MCF 10A (cell line): ENCODE measurements around the gene TBC1D7. TPM values are rescaled to one million over a fixed set of nuclear protein-coding genes. Genes with fewer than 3 reads are reported as not detected.

ENCODE experiments used
- BruUV-seq: library from RNA; stranded (reverse); fragments of 400-500 nt; replicated peaks from 2 replicates; lab custom pipeline; 2021; lab: Mats Ljungman, UMichigan
- CTCF ChIA-PET: fragments of 300-600 bp; sonication (Branson Sonifier 250); formaldehyde crosslinking; extraction: SDS; loops from one replicate; lab custom pipeline; 2021; ENCODE audit warnings: antibody characterized with exemption, inconsistent platforms; lab: Yijun Ruan, JAX
- POLR2A ChIA-PET: fragments of 300-600, 350-650 bp; sonication (Branson Sonifier 250); formaldehyde crosslinking; extraction: SDS; loops from one replicate; lab custom pipeline; 2020; ENCODE audit warnings: antibody characterized with exemption, inconsistent platforms; lab: Yijun Ruan, JAX
- DNase-seq: peaks from one replicate; pipeline ENCODE4 v3.0.0-alpha.2; 2018; ENCODE audit not compliant: unreplicated experiment
- H3K27ac Mint-ChIP-seq: one replicate; pipeline ENCODE4 v1.8.0; 2022; ENCODE audit warnings: mild to moderate bottlenecking, low read depth, mixed read lengths; ENCODE audit not compliant: unreplicated experiment
- H3K27me3 Mint-ChIP-seq: one replicate; pipeline ENCODE4 v1.8.0; 2022; ENCODE audit warnings: mixed read lengths; ENCODE audit not compliant: insufficient read depth, unreplicated experiment
- H3K36me3 Mint-ChIP-seq: one replicate; pipeline ENCODE4 v1.8.0; 2022; ENCODE audit warnings: mild to moderate bottlenecking, moderate library complexity, mixed read lengths; ENCODE audit not compliant: insufficient read depth, unreplicated experiment
- H3K4me1 Mint-ChIP-seq: one replicate; pipeline ENCODE4 v1.8.0; 2022; ENCODE audit warnings: mixed read lengths; ENCODE audit not compliant: insufficient read depth, unreplicated experiment
- H3K4me3 Mint-ChIP-seq: one replicate; pipeline ENCODE4 v1.8.0; 2022; ENCODE audit warnings: mild to moderate bottlenecking, moderate library complexity, mixed read lengths; ENCODE audit not compliant: unreplicated experiment
- H3K9me3 Mint-ChIP-seq: one replicate; pipeline ENCODE4 v1.8.0; 2022; ENCODE audit warnings: mixed read lengths; ENCODE audit not compliant: unreplicated experiment
- intact Hi-C: fragments of 100-400 bp; cut with micrococcal nuclease; formaldehyde crosslinking; loops from 2 replicates; pipeline ENCODE4 v1.14.1; 2022
- total RNA-seq: library from RNA; stranded (reverse); gene quantifications from 2 replicates; pipeline ENCODE4 v1.2.3, GENCODE V29; 2022
- TF ChIP-seq, protein P1 (sequence below): fragments of 200-600 bp; IDR thresholded peaks from one replicate; pipeline ENCODE4 v1.8.0; 2022; ENCODE audit warnings: antibody characterized with exemption, mild to moderate bottlenecking; ENCODE audit not compliant: unreplicated experiment

TBC1D7 gene
- total RNA-seq, 1 experiment from 2014 or later, result 19.5 TPM

DNA sequence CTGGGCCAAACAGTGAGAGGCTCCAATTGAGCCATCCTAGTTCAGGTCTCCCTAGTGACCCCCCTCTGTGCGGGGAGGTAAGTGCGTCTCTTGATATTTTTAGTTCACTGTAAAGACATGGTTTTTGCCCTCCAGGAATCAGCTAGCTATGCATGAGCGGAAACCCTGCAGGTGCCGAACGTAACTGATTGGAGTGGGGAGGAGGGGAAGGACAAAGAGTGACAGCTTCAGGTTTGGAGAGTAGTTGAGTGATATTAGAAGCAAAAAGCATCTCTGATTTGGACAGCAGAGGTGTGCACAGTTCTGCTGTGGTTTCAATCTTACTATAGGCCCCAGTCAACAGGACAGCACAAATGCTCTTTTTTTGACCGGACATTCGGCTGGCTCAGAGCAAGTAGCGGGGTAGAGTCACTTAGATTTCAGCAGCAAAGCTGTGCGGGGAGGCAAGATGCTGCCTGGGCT lies 31.8 kb downstream of the TBC1D7 start:
- ChIA-PET POLR2A (no interaction called here), CTCF (no interaction called here)
- BruUV-seq, result no TSS peak
- no peak for DNase-seq
- H3K4me1 Mint-ChIP-seq, result no peaks in the 10 kb centered on the region
- H3K9me3 Mint-ChIP-seq, result no peaks in the 10 kb centered on the region
- TF ChIP-seq, protein P1, sequence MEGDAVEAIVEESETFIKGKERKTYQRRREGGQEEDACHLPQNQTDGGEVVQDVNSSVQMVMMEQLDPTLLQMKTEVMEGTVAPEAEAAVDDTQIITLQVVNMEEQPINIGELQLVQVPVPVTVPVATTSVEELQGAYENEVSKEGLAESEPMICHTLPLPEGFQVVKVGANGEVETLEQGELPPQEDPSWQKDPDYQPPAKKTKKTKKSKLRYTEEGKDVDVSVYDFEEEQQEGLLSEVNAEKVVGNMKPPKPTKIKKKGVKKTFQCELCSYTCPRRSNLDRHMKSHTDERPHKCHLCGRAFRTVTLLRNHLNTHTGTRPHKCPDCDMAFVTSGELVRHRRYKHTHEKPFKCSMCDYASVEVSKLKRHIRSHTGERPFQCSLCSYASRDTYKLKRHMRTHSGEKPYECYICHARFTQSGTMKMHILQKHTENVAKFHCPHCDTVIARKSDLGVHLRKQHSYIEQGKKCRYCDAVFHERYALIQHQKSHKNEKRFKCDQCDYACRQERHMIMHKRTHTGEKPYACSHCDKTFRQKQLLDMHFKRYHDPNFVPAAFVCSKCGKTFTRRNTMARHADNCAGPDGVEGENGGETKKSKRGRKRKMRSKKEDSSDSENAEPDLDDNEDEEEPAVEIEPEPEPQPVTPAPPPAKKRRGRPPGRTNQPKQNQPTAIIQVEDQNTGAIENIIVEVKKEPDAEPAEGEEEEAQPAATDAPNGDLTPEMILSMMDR, result no peak
- H3K27me3 Mint-ChIP-seq, result no peaks in the 10 kb centered on the region
- H3K4me3 Mint-ChIP-seq, result no peak overlapping the region
- intact Hi-C loops, result no loop called here
- no peak overlapping the region for H3K27ac Mint-ChIP-seq
- peaks cover 20% of the 10 kb centered on the region for H3K36me3 Mint-ChIP-seq

GRCh38 chr6:13295576-13295975 lies 32.8 kb downstream of the TBC1D7 start:
- no peak for DNase-seq
- Mint-ChIP-seq H3K9me3 (no peaks in the 10 kb centered on the region), H3K36me3 (peaks cover 20% of the 10 kb centered on the region), H3K4me3 (no peak overlapping the region), H3K27me3 (no peaks in the 10 kb centered on the region), H3K4me1 (no peaks in the 10 kb centered on the region), H3K27ac (peak overlapping the region; percentile 18)
- ChIA-PET POLR2A (no interaction called here), CTCF (no interaction called here)
- no TSS peak for BruUV-seq
- TF ChIP-seq, protein P1, result no peak
- intact Hi-C loops, result no loop called here

DNA sequence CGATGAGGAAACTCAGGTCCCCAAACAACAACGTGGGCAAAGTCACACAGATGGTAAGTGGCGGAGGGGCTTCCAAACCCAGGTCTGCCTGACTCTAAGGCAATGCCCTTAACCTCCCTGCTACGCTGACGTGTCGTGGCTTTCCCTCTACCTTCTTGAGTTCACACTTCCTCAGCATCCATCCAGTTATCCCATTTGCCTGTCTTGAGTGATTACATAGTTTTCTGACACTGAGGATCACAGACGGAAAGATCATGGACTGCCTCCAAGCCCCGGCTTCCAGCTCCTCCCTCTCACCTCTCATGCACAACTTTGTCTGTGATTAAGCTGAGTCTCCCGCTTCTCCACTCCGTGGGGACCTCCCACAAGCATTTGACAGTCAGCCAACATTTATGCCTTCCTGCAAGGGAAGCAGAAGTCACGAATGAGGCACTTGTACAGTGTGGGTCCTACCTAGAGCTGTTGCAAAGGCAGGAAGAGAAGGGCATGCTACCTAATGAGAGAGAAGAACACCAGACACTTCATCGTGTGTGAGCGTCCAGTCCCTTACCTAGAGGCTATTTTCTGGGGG lies 33.8 kb downstream of the TBC1D7 start:
- BruUV-seq, result no TSS peak

GRCh38 chr6:13292774-13293173 lies 35.6 kb downstream of the TBC1D7 start:
- Mint-ChIP-seq H3K27me3 (no peaks in the 10 kb centered on the region), H3K4me3 (no peak overlapping the region), H3K27ac (no peak overlapping the region), H3K9me3 (no peaks in the 10 kb centered on the region), H3K4me1 (no peaks in the 10 kb centered on the region), H3K36me3 (peaks cover 17% of the 10 kb centered on the region)
- ChIA-PET POLR2A (interaction anchor here (1.2 kb wide), 1 partner anchor 35 kb away, joined by 4 read pairs; the partner anchor contains the start of gene TBC1D7), CTCF (interaction anchor here (0.6 kb wide), 1 partner anchor 17 kb away, joined by 3 read pairs; no protein-coding TSS in a partner anchor)
- intact Hi-C loops, result no loop called here
- no TSS peak for BruUV-seq
- TF ChIP-seq, protein P1, result no peak
- no peak for DNase-seq

More for the DNA sequence above, 33.8 kb downstream of the TBC1D7 start:
- intact Hi-C loops, result no loop called here
- Mint-ChIP-seq H3K4me3 (no peak overlapping the region), H3K27me3 (no peaks in the 10 kb centered on the region), H3K36me3 (peaks cover 20% of the 10 kb centered on the region), H3K9me3 (no peaks in the 10 kb centered on the region), H3K4me1 (no peaks in the 10 kb centered on the region), H3K27ac (peak overlapping the region; percentile 18)
- ChIA-PET CTCF (no interaction called here), POLR2A (no interaction called here)
- TF ChIP-seq, protein P1, result no peak
- no peak for DNase-seq
